Trophoblast cell (in vitro differentiated cells and primary cell): ENCODE data around the gene LRRC26.
A peak's percentile ranks its signal among the peaks of the same experiment; 100 is the strongest.

Experiments
- DNase-seq, 2 donors: peaks; one replicate each; pipeline ENCODE4 v3.0.0-alpha.2; 2016
- H2AFZ ChIP-seq: 2 replicates; pipeline ENCODE4 v1.6.1; 2013; ENCODE audit warnings: low read length, moderate library complexity, mild to moderate bottlenecking; ENCODE audit not compliant: insufficient read depth, poor library complexity
- H2AK5ac ChIP-seq: 2 replicates; pipeline ENCODE4 v1.6.1; 2013; ENCODE audit warnings: mild to moderate bottlenecking, low read length
- H2BK120ac ChIP-seq: 2 replicates; pipeline ENCODE4 v1.6.1; 2013; ENCODE audit warnings: low read length, mild to moderate bottlenecking, moderate library complexity; ENCODE audit not compliant: insufficient read depth, poor library complexity
- H2BK12ac ChIP-seq: 2 replicates; pipeline ENCODE4 v1.6.1; 2013; ENCODE audit warnings: mild to moderate bottlenecking, low read length, moderate library complexity
- H2BK5ac ChIP-seq: 2 replicates; pipeline ENCODE4 v1.6.1; 2013; ENCODE audit warnings: low read length, low read depth, moderate library complexity, mild to moderate bottlenecking; ENCODE audit not compliant: poor library complexity
- H3K14ac ChIP-seq: 2 replicates; pipeline ENCODE4 v1.6.1; 2013; ENCODE audit warnings: mild to moderate bottlenecking, low read length
- H3K18ac ChIP-seq: 2 replicates; pipeline ENCODE4 v1.6.1; 2013; ENCODE audit warnings: mild to moderate bottlenecking, low read length
- H3K23ac ChIP-seq: 2 replicates; pipeline ENCODE4 v1.6.1; 2013; ENCODE audit warnings: low read length
- H3K27ac ChIP-seq: 2 replicates; pipeline ENCODE4 v1.5.1; 2013; ENCODE audit warnings: low read depth, mild to moderate bottlenecking, inconsistent platforms, low read length, moderate library complexity
- H3K27me3 ChIP-seq: 2 replicates; pipeline ENCODE4 v1.6.1; 2013; ENCODE audit warnings: inconsistent platforms, mild to moderate bottlenecking, low read length, moderate library complexity; ENCODE audit not compliant: insufficient read depth
- H3K36me3 ChIP-seq, 2 experiments: 1 replicate in 1 of 2; 2 replicates in 1 of 2; pipeline ENCODE4 v1.6.1; 2013; ENCODE audit warnings: low read length in 2 of 2, mild to moderate bottlenecking in 2 of 2, moderate library complexity in 1 of 2; ENCODE audit not compliant: insufficient read depth in 2 of 2, control insufficient read depth in 1 of 2
- H3K4ac ChIP-seq: 2 replicates; pipeline ENCODE4 v1.6.1; 2013; ENCODE audit warnings: low read depth, mild to moderate bottlenecking, low read length, moderate library complexity
- H3K4me1 ChIP-seq, 2 experiments: 1 replicate in 1 of 2; 2 replicates in 1 of 2; pipeline ENCODE4 v1.6.1; 2013; ENCODE audit warnings: low read length in 2 of 2, mild to moderate bottlenecking in 2 of 2, moderate library complexity in 1 of 2; ENCODE audit not compliant: insufficient read depth in 2 of 2, control insufficient read depth in 1 of 2
- H3K4me2 ChIP-seq: 2 replicates; pipeline ENCODE4 v1.6.1; 2013; ENCODE audit warnings: inconsistent platforms, mild to moderate bottlenecking, low read length, moderate library complexity
- H3K4me3 ChIP-seq: 2 replicates; pipeline ENCODE4 v1.5.1; 2013; ENCODE audit warnings: mild to moderate bottlenecking, low read depth, low read length, inconsistent platforms
- H3K79me1 ChIP-seq: one replicate; pipeline ENCODE4 v1.6.1; 2013; ENCODE audit warnings: low read length
- H3K79me2 ChIP-seq: 2 replicates; pipeline ENCODE4 v1.6.1; 2013; ENCODE audit warnings: low read length, mild to moderate bottlenecking; ENCODE audit not compliant: control insufficient read depth, insufficient read depth, poor library complexity
- H3K9ac ChIP-seq: 2 replicates; pipeline ENCODE4 v1.6.1; 2013; ENCODE audit warnings: mild to moderate bottlenecking, low read length
- H3K9me3 ChIP-seq: 2 replicates; pipeline ENCODE4 v1.6.1; 2013; ENCODE audit warnings: low read depth, mild to moderate bottlenecking, control low read depth, inconsistent platforms, low read length; ENCODE audit not compliant: insufficient read depth
- H4K12ac ChIP-seq: 2 replicates; pipeline ENCODE4 v1.6.1; 2013; ENCODE audit warnings: low read depth, mild to moderate bottlenecking, low read length, moderate library complexity
- H4K8ac ChIP-seq: 2 replicates; pipeline ENCODE4 v1.6.1; 2013; ENCODE audit warnings: low read depth, mild to moderate bottlenecking, low read length, moderate library complexity
- H4K91ac ChIP-seq: one replicate; pipeline ENCODE4 v1.6.1; 2013; ENCODE audit warnings: low read depth, mild to moderate bottlenecking, low read length, moderate library complexity
- WGBS: extraction: QIAGEN DNeasy Blood & Tissue Kit; methylation state at CpG from one replicate; pipeline ENCODE4 v1.1.7; 2013; ENCODE audit warnings: missing lambda C conversion rate; ENCODE audit not compliant: insufficient read length, insufficient coverage; ENCODE audit errors: extremely low coverage; 5-methylcytosine and 5-hydroxymethylcytosine counted together

The LRRC26 gene

DNA sequence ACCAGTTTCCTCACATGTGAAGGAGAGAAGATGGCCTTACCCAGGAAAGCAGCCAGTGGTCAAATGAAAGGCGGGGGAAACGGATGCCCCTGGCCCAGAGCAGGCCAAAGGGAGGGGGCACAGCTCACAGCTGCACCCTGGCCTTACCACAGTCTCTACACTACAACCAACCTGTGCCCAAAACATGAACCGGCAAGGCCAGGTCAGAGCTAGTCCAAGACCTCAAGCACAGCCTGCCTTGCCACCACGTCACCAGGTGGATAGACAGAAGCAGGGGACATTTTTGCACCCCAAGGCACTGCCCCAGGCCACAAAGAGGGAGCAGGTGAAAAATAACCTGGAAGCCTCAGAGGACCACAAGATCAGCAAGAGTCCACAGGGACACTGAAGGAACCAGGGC, 26.4 kb downstream of the LRRC26 start:
- Histone ChIP-seq H4K12ac (no peak overlapping the region), H3K4me3 (no peak overlapping the region), H3K79me2 (no peaks in the 10 kb centered on the region), H3K14ac (no peak overlapping the region), H3K18ac (no peak overlapping the region), H2AK5ac (no peak overlapping the region), H3K27ac (no peak overlapping the region), H3K4me2 (no peak overlapping the region), H3K4ac (no peak overlapping the region), H3K27me3 (peaks cover 17% of the 10 kb centered on the region), H3K79me1 (no peaks in the 10 kb centered on the region), H3K4me1 (peaks cover 2 to 3% of the 10 kb centered on the region in 2 experiments), H4K91ac (no peak overlapping the region), H3K9me3 (peaks cover 25% of the 10 kb centered on the region), H3K36me3 (no peaks in the 10 kb centered on the region), H2AFZ (no peak overlapping the region), H2BK12ac (no peak overlapping the region), H2BK5ac (no peak overlapping the region), H3K9ac (no peak overlapping the region), H3K23ac (no peak overlapping the region), H4K8ac (no peak overlapping the region), H2BK120ac (no peak overlapping the region)
- no peak for DNase-seq
- no CpG with 5 or more reads among the region's 4 CpGs for WGBS

DNA sequence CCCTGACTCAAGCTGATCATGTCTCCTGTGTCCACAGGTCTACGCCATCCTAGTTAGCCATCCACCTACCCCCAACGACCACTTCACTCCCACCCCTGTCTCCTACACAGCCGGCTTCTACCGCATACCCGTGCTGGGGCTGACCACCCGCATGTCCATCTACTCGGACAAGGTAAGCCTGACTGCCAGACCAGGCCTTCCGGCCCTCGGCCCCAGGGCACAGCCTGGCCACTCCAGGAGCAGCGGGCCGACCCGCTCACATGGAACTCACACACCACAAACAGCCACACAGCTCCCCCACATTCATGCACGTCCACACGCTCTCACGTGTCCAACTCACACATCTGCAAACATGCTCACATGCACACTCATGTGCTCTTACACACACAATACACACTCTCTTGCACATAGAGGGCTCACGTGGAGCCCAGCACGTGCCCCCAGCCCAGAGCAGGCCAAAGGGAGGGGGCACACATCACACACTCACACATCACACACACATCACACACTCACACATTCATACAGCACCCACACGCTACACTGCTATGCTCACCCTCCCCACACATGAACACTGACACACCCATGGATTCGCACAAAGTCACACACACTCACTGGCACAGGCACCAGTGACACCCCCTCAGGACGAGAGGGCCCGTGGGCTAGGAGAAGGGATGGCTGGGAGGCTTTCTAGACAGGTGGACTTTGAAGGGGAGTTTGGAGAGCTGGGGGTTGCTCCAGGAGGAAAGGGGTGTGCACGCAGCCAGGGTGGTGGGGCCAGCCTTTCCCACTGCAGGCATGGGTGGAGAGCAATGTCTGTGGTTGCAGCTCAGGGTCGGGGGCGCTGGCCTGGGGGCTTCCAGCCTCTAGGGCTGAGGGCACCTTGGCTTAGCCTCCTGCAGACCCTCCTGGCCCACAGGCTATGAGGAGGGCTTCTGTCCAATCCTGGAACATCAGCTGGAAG, 27.6 kb downstream of the LRRC26 start:
- Histone ChIP-seq H3K9me3 (peaks cover 26% of the 10 kb centered on the region), H2BK120ac (no peak overlapping the region), H3K79me2 (no peaks in the 10 kb centered on the region), H3K18ac (no peak overlapping the region), H2AK5ac (no peak overlapping the region), H3K27ac (no peak overlapping the region), H3K4me1 (peaks cover 2 to 3% of the 10 kb centered on the region in 2 experiments), H2AFZ (no peak overlapping the region), H2BK12ac (no peak overlapping the region), H3K79me1 (no peaks in the 10 kb centered on the region), H4K8ac (no peak overlapping the region), H3K36me3 (no peaks in the 10 kb centered on the region), H4K12ac (no peak overlapping the region), H4K91ac (no peak overlapping the region), H3K9ac (no peak overlapping the region), H2BK5ac (no peak overlapping the region), H3K14ac (no peak overlapping the region), H3K4me3 (no peak overlapping the region), H3K23ac (no peak overlapping the region), H3K4ac (no peak overlapping the region), H3K27me3 (peaks cover 27% of the 10 kb centered on the region), H3K4me2 (no peak overlapping the region)
- WGBS, result no CpG with 5 or more reads among the region's 24 CpGs
- no peak for DNase-seq

DNA sequence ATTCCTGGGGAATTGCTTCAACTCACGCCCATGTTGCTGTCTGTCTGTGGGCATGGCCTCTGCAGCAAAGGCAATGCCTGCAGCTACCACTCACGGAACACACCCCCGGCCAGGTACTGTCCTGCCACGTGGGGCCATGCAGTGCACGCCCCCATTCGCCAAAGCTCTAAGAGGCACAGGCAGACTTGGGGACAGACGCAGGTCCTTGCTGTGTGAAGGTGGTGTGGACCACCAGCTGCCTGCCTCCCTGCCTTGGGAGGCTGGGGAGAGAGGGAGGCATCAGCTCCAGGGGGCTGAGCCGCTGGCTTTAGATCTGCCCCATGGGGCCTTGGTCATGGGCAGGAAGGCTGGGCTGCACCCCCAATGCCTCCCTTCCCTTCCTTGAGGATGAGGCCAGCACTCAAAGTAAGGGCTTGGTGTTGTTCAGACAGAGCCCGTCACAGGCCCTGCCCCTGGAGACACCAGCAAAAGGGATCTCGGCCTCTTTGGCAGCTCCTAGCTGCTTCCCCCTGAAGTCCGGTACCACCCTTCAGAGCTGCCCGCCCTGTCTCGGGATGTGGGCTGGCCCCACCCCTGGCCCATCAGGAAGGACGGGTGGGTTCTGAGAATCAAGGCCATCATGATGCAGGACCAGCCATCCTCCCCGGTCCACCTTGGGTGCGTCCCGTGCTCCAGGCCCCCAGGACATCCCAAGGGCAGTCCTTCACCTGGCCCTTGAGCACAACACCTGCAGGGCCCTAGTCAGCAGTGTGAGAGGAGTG, 28.6 kb downstream of the LRRC26 start:
- H3K14ac ChIP-seq, result no peak overlapping the region
- no peak overlapping the region for H2AK5ac ChIP-seq
- peaks cover 2 to 3% of the 10 kb centered on the region in 2 experiments for H3K4me1 ChIP-seq
- H2BK120ac ChIP-seq, result no peak overlapping the region
- no peak overlapping the region for H2BK5ac ChIP-seq
- H4K8ac ChIP-seq, result no peak overlapping the region
- H3K18ac ChIP-seq, result no peak overlapping the region
- H3K4ac ChIP-seq, result no peak overlapping the region
- no peak overlapping the region for H3K27ac ChIP-seq
- no peak for DNase-seq
- H3K9me3 ChIP-seq, result peaks cover 23% of the 10 kb centered on the region
- no peak overlapping the region for H4K12ac ChIP-seq
- H3K4me3 ChIP-seq, result peak overlapping the region; percentile 13
- no peak overlapping the region for H3K4me2 ChIP-seq
- no CpG with 5 or more reads among the region's 17 CpGs for WGBS
- no peaks in the 10 kb centered on the region for H3K79me1 ChIP-seq
- H2BK12ac ChIP-seq, result no peak overlapping the region
- H2AFZ ChIP-seq, result no peak overlapping the region
- peaks cover 28% of the 10 kb centered on the region for H3K27me3 ChIP-seq
- H3K9ac ChIP-seq, result no peak overlapping the region
- no peak overlapping the region for H4K91ac ChIP-seq
- H3K23ac ChIP-seq, result no peak overlapping the region
- H3K79me2 ChIP-seq, result no peaks in the 10 kb centered on the region
- H3K36me3 ChIP-seq, result no peaks in the 10 kb centered on the region

DNA sequence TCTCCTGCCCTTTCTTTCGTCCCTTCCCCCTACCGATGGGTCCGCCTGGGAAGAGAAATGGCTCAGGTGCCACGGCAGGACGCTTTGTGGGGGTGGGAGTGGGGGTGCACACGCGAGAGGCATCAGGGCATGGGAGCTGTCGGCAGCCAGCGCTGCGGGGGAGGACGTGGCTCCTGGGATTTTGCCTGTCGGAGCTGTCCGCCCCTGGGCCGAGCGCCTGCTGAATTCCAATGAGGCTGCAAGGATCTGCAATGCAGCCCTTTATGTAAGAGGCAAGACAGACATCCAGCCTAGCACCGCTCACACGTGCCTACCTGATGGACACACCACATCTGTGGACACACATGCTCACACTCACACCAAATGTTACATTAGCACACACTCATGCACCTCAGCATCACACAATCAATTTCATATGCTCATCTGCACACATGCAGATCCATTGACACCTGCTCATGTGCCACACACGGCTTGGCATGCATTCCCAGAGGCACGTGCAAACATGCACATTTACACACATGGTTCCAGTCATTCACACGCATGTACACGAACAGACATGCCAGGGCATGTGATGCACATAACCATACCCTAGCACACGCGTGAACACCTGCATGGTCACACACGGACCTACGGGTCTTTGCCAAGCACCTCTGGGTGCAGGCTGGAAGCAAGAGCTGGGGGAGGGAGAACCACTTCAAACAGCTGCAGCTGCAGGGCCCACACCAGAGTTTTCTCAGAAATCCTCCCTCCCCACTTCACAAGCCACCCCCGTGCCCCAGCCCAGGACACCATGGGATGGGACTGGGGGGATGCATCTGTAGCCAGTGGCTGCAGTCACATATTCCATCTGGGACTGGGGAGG, 29.5 kb downstream of the LRRC26 start:
- no peak for DNase-seq
- no CpG with 5 or more reads among the region's 26 CpGs for WGBS
- Histone ChIP-seq H4K12ac (no peak overlapping the region), H3K79me1 (no peaks in the 10 kb centered on the region), H2AFZ (no peak overlapping the region), H3K4me3 (peak overlapping the region; percentile 13), H3K18ac (no peak overlapping the region), H3K14ac (no peak overlapping the region), H3K4me2 (no peak overlapping the region), H3K27ac (no peak overlapping the region), H3K4ac (no peak overlapping the region), H2BK5ac (no peak overlapping the region), H3K4me1 (peaks cover 2 to 3% of the 10 kb centered on the region in 2 experiments), H4K8ac (no peak overlapping the region), H3K36me3 (no peaks in the 10 kb centered on the region), H3K9ac (no peak overlapping the region), H2BK120ac (no peak overlapping the region), H2BK12ac (no peak overlapping the region), H2AK5ac (no peak overlapping the region), H3K9me3 (peaks cover 23% of the 10 kb centered on the region), H3K27me3 (peaks cover 28% of the 10 kb centered on the region), H3K79me2 (no peaks in the 10 kb centered on the region), H3K23ac (peak overlapping the region; percentile 64), H4K91ac (no peak overlapping the region)
